Measurements from ENCODE around the gene IPO13.

The IPO13 gene

GRCh38 chr1:43980255-43981134 lies 33.7 kb downstream of the IPO13 start:
- H3K4me1 ChIP-seq (ENCODE audit: insufficient read depth, insufficient read length) = peaks cover 30% of the 10 kb centered on the region
- H3K9me3 ChIP-seq (ENCODE audit: insufficient read depth, low read length) = no peaks in the 10 kb centered on the region
- TF ChIP-seq YY1 (IDR thresholded peaks at IDR 0.05; ENCODE audit: insufficient read depth, insufficient read length) = no peak
- no peak for TF ChIP-seq ZNF274 (IDR thresholded peaks at IDR 0.05; ENCODE audit: low read depth, low read length)
- no peak for TF ChIP-seq SUZ12 (IDR thresholded peaks at IDR 0.05; ENCODE audit: extremely low read depth, insufficient read depth, insufficient read length)
- peak overlapping the region; percentile 53 for H3K4me3 ChIP-seq (ENCODE audit: insufficient read length, low read depth)
- DNase-seq (ENCODE audit: low read depth, low spot score) = no peak
- H3K36me3 ChIP-seq (ENCODE audit: insufficient read depth, insufficient read length, low read length) = peaks cover 78% of the 10 kb centered on the region
- H3K9ac ChIP-seq (ENCODE audit: insufficient read length, low read depth) = peak overlapping the region; percentile 81
- no peaks in the 10 kb centered on the region for H3K27me3 ChIP-seq (ENCODE audit: insufficient read depth, insufficient read length)

- Histone ChIP-seq H3K27me3 (ENCODE audit: insufficient read depth, insufficient read length) (no peaks in the 10 kb centered on the region), H3K4me3 (ENCODE audit: insufficient read length, low read depth) (no peak overlapping the region), H3K9me3 (ENCODE audit: insufficient read depth, low read length) (no peaks in the 10 kb centered on the region), H3K36me3 (ENCODE audit: insufficient read depth, insufficient read length, low read length) (peaks cover 80% of the 10 kb centered on the region), H3K4me1 (ENCODE audit: insufficient read depth, insufficient read length) (peaks cover 27% of the 10 kb centered on the region), H3K9ac (ENCODE audit: insufficient read length, low read depth) (peak overlapping the region; percentile 12)
- no peak for DNase-seq (ENCODE audit: low read depth, low spot score)
- TF ChIP-seq SUZ12 (IDR thresholded peaks at IDR 0.05; ENCODE audit: extremely low read depth, insufficient read depth, insufficient read length) (no peak), YY1 (IDR thresholded peaks at IDR 0.05; ENCODE audit: insufficient read depth, insufficient read length) (no peak), ZNF274 (IDR thresholded peaks at IDR 0.05; ENCODE audit: low read depth, low read length) (no peak)
Observed at GRCh38 chr1:43981135-43981491, 34.4 kb downstream of the IPO13 start.

- H3K4me3 ChIP-seq (ENCODE audit: insufficient read length, low read depth) = no peak overlapping the region
- H3K27me3 ChIP-seq (ENCODE audit: insufficient read depth, insufficient read length) = no peaks in the 10 kb centered on the region
- no peaks in the 10 kb centered on the region for H3K9me3 ChIP-seq (ENCODE audit: insufficient read depth, low read length)
- H3K9ac ChIP-seq (ENCODE audit: insufficient read length, low read depth) = no peak overlapping the region
- H3K36me3 ChIP-seq (ENCODE audit: insufficient read depth, insufficient read length, low read length) = peaks cover 80% of the 10 kb centered on the region
- H3K4me1 ChIP-seq (ENCODE audit: insufficient read depth, insufficient read length) = peaks cover 27% of the 10 kb centered on the region
- TF ChIP-seq YY1 (IDR thresholded peaks at IDR 0.05; ENCODE audit: insufficient read depth, insufficient read length) (no peak), SUZ12 (IDR thresholded peaks at IDR 0.05; ENCODE audit: extremely low read depth, insufficient read depth, insufficient read length) (no peak), ZNF274 (IDR thresholded peaks at IDR 0.05; ENCODE audit: low read depth, low read length) (no peak)
- no peak for DNase-seq (ENCODE audit: low read depth, low spot score)
Observed at GRCh38 chr1:43981636-43982035, 34.9 kb downstream of the IPO13 start.

- peaks cover 80% of the 10 kb centered on the region for H3K36me3 ChIP-seq (ENCODE audit: insufficient read depth, insufficient read length, low read length)
Observed at GRCh38 chr1:43982241-43982640, 35.5 kb downstream of the IPO13 start.

GRCh38 chr1:43982808-43983207 lies 36.1 kb downstream of the IPO13 start:
- Histone ChIP-seq H3K4me3 (ENCODE audit: insufficient read length, low read depth) (no peak overlapping the region), H3K36me3 (ENCODE audit: insufficient read depth, insufficient read length, low read length) (peaks cover 80% of the 10 kb centered on the region), H3K4me1 (ENCODE audit: insufficient read depth, insufficient read length) (peaks cover 23% of the 10 kb centered on the region), H3K9me3 (ENCODE audit: insufficient read depth, low read length) (no peaks in the 10 kb centered on the region), H3K27me3 (ENCODE audit: insufficient read depth, insufficient read length) (no peaks in the 10 kb centered on the region), H3K9ac (ENCODE audit: insufficient read length, low read depth) (no peak overlapping the region)
- DNase-seq (ENCODE audit: low read depth, low spot score) = no peak
- no peak for TF ChIP-seq YY1 (IDR thresholded peaks at IDR 0.05; ENCODE audit: insufficient read depth, insufficient read length)
- no peak for TF ChIP-seq SUZ12 (IDR thresholded peaks at IDR 0.05; ENCODE audit: extremely low read depth, insufficient read depth, insufficient read length)
- no peak for TF ChIP-seq ZNF274 (IDR thresholded peaks at IDR 0.05; ENCODE audit: low read depth, low read length)

More at GRCh38 chr1:43982241-43982640, 35.5 kb downstream of the IPO13 start:
- Histone ChIP-seq H3K9me3 (ENCODE audit: insufficient read depth, low read length) (no peaks in the 10 kb centered on the region), H3K4me3 (ENCODE audit: insufficient read length, low read depth) (no peak overlapping the region), H3K9ac (ENCODE audit: insufficient read length, low read depth) (no peak overlapping the region), H3K4me1 (ENCODE audit: insufficient read depth, insufficient read length) (peaks cover 23% of the 10 kb centered on the region), H3K27me3 (ENCODE audit: insufficient read depth, insufficient read length) (no peaks in the 10 kb centered on the region)
- TF ChIP-seq YY1 (IDR thresholded peaks at IDR 0.05; ENCODE audit: insufficient read depth, insufficient read length) (no peak), SUZ12 (IDR thresholded peaks at IDR 0.05; ENCODE audit: extremely low read depth, insufficient read depth, insufficient read length) (no peak), ZNF274 (IDR thresholded peaks at IDR 0.05; ENCODE audit: low read depth, low read length) (no peak)
- DNase-seq (ENCODE audit: low read depth, low spot score) = no peak

- DNase-seq (ENCODE audit: low read depth, low spot score) = no peak
- H3K4me3 ChIP-seq (ENCODE audit: insufficient read length, low read depth) = no peak overlapping the region
- peaks cover 17% of the 10 kb centered on the region for H3K4me1 ChIP-seq (ENCODE audit: insufficient read depth, insufficient read length)
- TF ChIP-seq ZNF274 (IDR thresholded peaks at IDR 0.05; ENCODE audit: low read depth, low read length) = no peak
- no peak for TF ChIP-seq YY1 (IDR thresholded peaks at IDR 0.05; ENCODE audit: insufficient read depth, insufficient read length)
- no peak for TF ChIP-seq SUZ12 (IDR thresholded peaks at IDR 0.05; ENCODE audit: extremely low read depth, insufficient read depth, insufficient read length)
- H3K9me3 ChIP-seq (ENCODE audit: insufficient read depth, low read length) = no peaks in the 10 kb centered on the region
- no peaks in the 10 kb centered on the region for H3K27me3 ChIP-seq (ENCODE audit: insufficient read depth, insufficient read length)
- H3K36me3 ChIP-seq (ENCODE audit: insufficient read depth, insufficient read length, low read length) = peaks cover 77% of the 10 kb centered on the region
- no peak overlapping the region for H3K9ac ChIP-seq (ENCODE audit: insufficient read length, low read depth)
Observed at GRCh38 chr1:43983253-43983899, 36.6 kb downstream of the IPO13 start.

- no peak for TF ChIP-seq SUZ12 (IDR thresholded peaks at IDR 0.05; ENCODE audit: extremely low read depth, insufficient read depth, insufficient read length)
- TF ChIP-seq ZNF274 (IDR thresholded peaks at IDR 0.05; ENCODE audit: low read depth, low read length) = no peak
- no peak for TF ChIP-seq YY1 (IDR thresholded peaks at IDR 0.05; ENCODE audit: insufficient read depth, insufficient read length)
- Histone ChIP-seq H3K9ac (ENCODE audit: insufficient read length, low read depth) (no peak overlapping the region), H3K36me3 (ENCODE audit: insufficient read depth, insufficient read length, low read length) (peaks cover 76% of the 10 kb centered on the region), H3K4me3 (ENCODE audit: insufficient read length, low read depth) (no peak overlapping the region), H3K9me3 (ENCODE audit: insufficient read depth, low read length) (no peaks in the 10 kb centered on the region), H3K27me3 (ENCODE audit: insufficient read depth, insufficient read length) (no peaks in the 10 kb centered on the region), H3K4me1 (ENCODE audit: insufficient read depth, insufficient read length) (peaks cover 15% of the 10 kb centered on the region)
- no peak for DNase-seq (ENCODE audit: low read depth, low spot score)
Observed at GRCh38 chr1:43984855-43985254, 38.1 kb downstream of the IPO13 start.

Measured in NT2/D1 (cell line).